Esophagus muscularis mucosa (tissue), 4 donors: ENCODE measurements around the gene BCL2L13.

ENCODE experiments used
- EP300 ChIP-seq: sonication (generic); formaldehyde crosslinking; IDR thresholded peaks from one replicate; pipeline ENCODE4 v1.6.1; 2017; ENCODE audit warnings: antibody characterized with exemption
- POLR2A ChIP-seq: fragments of 450-650 bp; IDR thresholded peaks from one replicate; pipeline ENCODE4 v1.6.1; 2017; ENCODE audit warnings: antibody characterized with exemption, moderate library complexity, mild to moderate bottlenecking, low read depth
- POLR2AphosphoS5 ChIP-seq, 2 donors: sonication (generic); formaldehyde crosslinking; IDR thresholded peaks; one replicate each; pipeline ENCODE4 v1.6.1; 2017; ENCODE audit warnings: antibody characterized with exemption in 2 of 2
- TF ChIP-seq, protein P1 (sequence below), 3 experiments: fragments of 200-600 bp in 2 of 3; fragments of 450-650 bp in 1 of 3; sonication (generic) in 2 of 3; IDR thresholded peaks; one replicate each; pipeline ENCODE4 v1.5.1; 2017 to 2019; ENCODE audit warnings: antibody characterized with exemption in 3 of 3, mild to moderate bottlenecking in 2 of 3, moderate library complexity in 1 of 3

- TF ChIP-seq, protein P1, sequence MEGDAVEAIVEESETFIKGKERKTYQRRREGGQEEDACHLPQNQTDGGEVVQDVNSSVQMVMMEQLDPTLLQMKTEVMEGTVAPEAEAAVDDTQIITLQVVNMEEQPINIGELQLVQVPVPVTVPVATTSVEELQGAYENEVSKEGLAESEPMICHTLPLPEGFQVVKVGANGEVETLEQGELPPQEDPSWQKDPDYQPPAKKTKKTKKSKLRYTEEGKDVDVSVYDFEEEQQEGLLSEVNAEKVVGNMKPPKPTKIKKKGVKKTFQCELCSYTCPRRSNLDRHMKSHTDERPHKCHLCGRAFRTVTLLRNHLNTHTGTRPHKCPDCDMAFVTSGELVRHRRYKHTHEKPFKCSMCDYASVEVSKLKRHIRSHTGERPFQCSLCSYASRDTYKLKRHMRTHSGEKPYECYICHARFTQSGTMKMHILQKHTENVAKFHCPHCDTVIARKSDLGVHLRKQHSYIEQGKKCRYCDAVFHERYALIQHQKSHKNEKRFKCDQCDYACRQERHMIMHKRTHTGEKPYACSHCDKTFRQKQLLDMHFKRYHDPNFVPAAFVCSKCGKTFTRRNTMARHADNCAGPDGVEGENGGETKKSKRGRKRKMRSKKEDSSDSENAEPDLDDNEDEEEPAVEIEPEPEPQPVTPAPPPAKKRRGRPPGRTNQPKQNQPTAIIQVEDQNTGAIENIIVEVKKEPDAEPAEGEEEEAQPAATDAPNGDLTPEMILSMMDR (IDR thresholded peaks at IDR 0.05): no peak
- no peak for TF ChIP-seq POLR2AphosphoS5 (IDR thresholded peaks at IDR 0.05)
- TF ChIP-seq EP300: no peak
- TF ChIP-seq POLR2A: no peak
Measured at GRCh38 chr22:17641269-17641668, 2.7 kb downstream of the BCL2L13 start.
